Esophagus muscularis mucosa (tissue), 3 donors: Measurements from ENCODE around the gene GLIS1.

Experiments
- CTCF ChIP-seq, 3 experiments: fragments of 200-600 bp in 2 of 3; fragments of 450-650 bp in 1 of 3; sonication (generic) in 2 of 3; IDR thresholded peaks; one replicate each; pipeline ENCODE4 v1.5.1; 2017 to 2019; ENCODE audit warnings: antibody characterized with exemption in 3 of 3, mild to moderate bottlenecking in 2 of 3, moderate library complexity in 1 of 3
- POLR2A ChIP-seq: fragments of 450-650 bp; IDR thresholded peaks from one replicate; pipeline ENCODE4 v1.6.1; 2017; ENCODE audit warnings: antibody characterized with exemption, moderate library complexity, mild to moderate bottlenecking, low read depth

DNA sequence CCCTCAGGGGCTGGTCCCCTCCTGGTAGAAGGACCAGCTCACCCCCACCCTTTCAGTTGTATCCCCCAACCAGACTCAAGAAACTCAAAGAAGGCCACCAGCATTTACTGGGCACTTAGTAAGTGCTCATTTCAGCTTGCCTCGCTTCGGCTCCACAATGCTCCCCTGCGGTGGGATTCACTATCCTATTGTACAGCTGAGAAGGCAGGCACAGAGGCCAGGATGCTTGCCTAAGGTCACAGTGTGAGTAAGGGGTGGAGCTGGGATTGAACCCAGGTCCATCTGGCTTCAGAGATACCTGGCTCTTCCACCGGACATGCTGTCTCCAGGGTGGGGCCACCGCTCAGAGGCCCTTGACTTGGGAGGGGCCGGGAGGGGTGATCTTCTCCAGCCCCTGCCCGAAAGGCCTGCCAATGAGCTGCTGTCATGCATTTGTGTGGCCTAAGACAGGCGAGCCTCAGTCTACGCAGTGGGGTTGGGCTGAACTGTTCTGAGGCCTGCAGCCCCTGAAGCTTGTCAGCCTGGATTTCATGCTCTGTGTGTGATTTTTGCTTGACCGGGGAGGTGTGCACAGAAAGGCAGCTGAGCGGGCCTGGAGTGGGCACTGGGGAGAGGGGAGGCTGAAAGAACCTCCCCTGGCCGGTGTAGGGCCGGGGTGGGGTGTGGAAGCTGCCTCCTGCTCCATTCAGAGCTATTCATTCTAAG lies 231.7 kb downstream of the GLIS1 start:
- TF ChIP-seq CTCF (IDR thresholded peaks at IDR 0.05): no peak
- TF ChIP-seq POLR2A: no peak
